SK-N-MC (cell line): ENCODE data around the gene PARP15.

Experiments
- EZH2 ChIP-seq: fragments of 200-600 bp; sonication (generic); IDR thresholded peaks from one replicate; pipeline ENCODE4 v1.6.1; 2017; ENCODE audit warnings: antibody characterized with exemption
- POLR2AphosphoS5 ChIP-seq: IDR thresholded peaks from 2 replicates; pipeline ENCODE4 v1.6.1; 2012; ENCODE audit warnings: mild to moderate bottlenecking, low read depth, low read length, borderline replicate concordance

DNA sequence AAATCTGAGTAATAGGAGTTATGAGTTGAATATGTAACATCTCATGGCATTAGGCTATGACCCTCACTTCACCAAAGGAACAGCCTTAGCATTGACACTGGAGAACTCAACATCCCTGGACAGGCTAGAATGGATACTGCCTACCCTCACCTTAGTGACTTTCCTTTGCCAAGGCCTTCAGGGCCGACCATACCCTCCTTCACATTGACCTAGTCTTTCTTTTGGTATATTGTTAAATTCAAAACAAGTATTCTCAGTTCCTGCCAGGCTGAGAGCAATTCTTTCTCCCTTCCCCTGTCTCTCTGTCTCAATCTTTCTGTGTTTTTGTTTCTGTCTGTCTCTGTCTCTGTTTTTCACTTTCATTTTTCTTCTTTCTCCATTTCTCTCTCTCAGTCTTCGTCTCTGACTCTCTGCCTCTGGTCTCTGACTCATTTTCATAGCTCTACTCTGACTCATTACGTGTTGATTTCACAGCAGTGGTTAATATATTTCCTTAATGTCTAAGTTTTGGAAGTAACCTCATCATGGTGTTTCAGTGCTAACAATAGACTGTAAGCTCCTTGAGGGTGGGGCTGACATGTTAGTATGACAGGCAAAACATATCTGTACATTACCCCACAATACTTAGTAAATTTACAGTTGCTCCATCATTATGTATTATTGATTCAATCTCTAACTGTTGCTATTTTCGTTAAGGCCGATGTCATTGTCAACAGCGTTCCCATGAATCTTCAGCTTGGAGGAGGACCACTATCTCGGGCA lies 32.5 kb downstream of the PARP15 start:
- no peak for TF ChIP-seq POLR2AphosphoS5
- no peak for TF ChIP-seq EZH2
